SU-DHL-6 (cell line): ENCODE data around the gene KDM5B.

ENCODE experiments used
- H2AFZ ChIP-seq: fragments of 200-600 bp; sonication (generic); 2 replicates; pipeline ENCODE4 v1.6.1; 2014; ENCODE audit warnings: low read depth, mild to moderate bottlenecking, moderate library complexity, mixed read lengths, antibody characterized with exemption, low read length; ENCODE audit not compliant: severe bottlenecking
- H3F3A ChIP-seq: fragments of 200-600 bp; shearing (Covaris generic); 2 replicates; pipeline ENCODE4 v1.6.0; 2016; ENCODE audit warnings: antibody characterized with exemption, mild to moderate bottlenecking; ENCODE audit not compliant: insufficient read depth
- H3K27ac ChIP-seq: fragments of 200-600 bp; sonication (generic); 2 replicates; pipeline ENCODE4 v1.5.1; 2016; ENCODE audit warnings: low read depth, mild to moderate bottlenecking, low read length, moderate library complexity, mixed read lengths
- H3K27me3 ChIP-seq: fragments of 200-600 bp; sonication (generic), shearing (Covaris generic); 2 replicates; pipeline ENCODE4 v1.6.0; 2014; ENCODE audit warnings: mild to moderate bottlenecking, low read length
- H3K36me3 ChIP-seq: fragments of 200-600 bp; sonication (generic); 2 replicates; pipeline ENCODE4 v1.6.1; 2014; ENCODE audit warnings: mild to moderate bottlenecking, low read length, mixed read lengths
- H3K4me2 ChIP-seq: fragments of 300-600, 200-600 bp; shearing (Covaris generic), sonication (generic); 2 replicates; pipeline ENCODE4 v1.6.0; 2014; ENCODE audit warnings: low read length, low read depth, mild to moderate bottlenecking; ENCODE audit not compliant: poor library complexity, severe bottlenecking
- H3K4me3 ChIP-seq: fragments of 200-600 bp; sonication (generic); 2 replicates; pipeline ENCODE4 v1.5.1; 2014; ENCODE audit warnings: antibody characterized with exemption, low read length, mild to moderate bottlenecking, mixed read lengths; ENCODE audit not compliant: insufficient read depth, poor library complexity, severe bottlenecking
- H3K79me2 ChIP-seq: fragments of 200-600 bp; sonication (generic); 2 replicates; pipeline ENCODE4 v1.6.1; 2014; ENCODE audit warnings: mild to moderate bottlenecking, low read length, moderate library complexity; ENCODE audit not compliant: insufficient read depth
- H3K9ac ChIP-seq: fragments of 200-600 bp; sonication (generic); 2 replicates; pipeline ENCODE4 v1.7.0; 2014; ENCODE audit warnings: mild to moderate bottlenecking, low read length
- H3K9me2 ChIP-seq: fragments of 200-600 bp; sonication (generic); replicated peaks from 2 replicates; pipeline ENCODE4 v1.6.1; 2014; ENCODE audit warnings: low read length; ENCODE audit not compliant: insufficient read depth
- H3K9me3 ChIP-seq: fragments of 200-600 bp; sonication (generic); 2 replicates; pipeline ENCODE4 v1.6.1; 2014; ENCODE audit warnings: low read length, mixed read lengths; ENCODE audit not compliant: insufficient read depth
- H4K20me1 ChIP-seq: fragments of 200-600 bp; sonication (generic); 2 replicates; pipeline ENCODE4 v1.6.1; 2014; ENCODE audit warnings: low read depth, mild to moderate bottlenecking, antibody characterized with exemption, low read length, moderate library complexity, mixed read lengths
- EZH2phosphoT487 ChIP-seq: fragments of 200-600 bp; sonication (generic), shearing (Covaris generic); conservative IDR thresholded peaks from 2 replicates; pipeline ENCODE4 v1.6.1; 2018; ENCODE audit warnings: mild to moderate bottlenecking, antibody characterized with exemption, low read length, moderate library complexity, mixed read lengths
- TF ChIP-seq, protein P1 (sequence below): fragments of 200-600 bp; sonication (generic); IDR thresholded peaks from one replicate; pipeline ENCODE4 v1.5.1; 2017; ENCODE audit warnings: antibody characterized with exemption, mild to moderate bottlenecking, low read length, moderate library complexity; ENCODE audit not compliant: insufficient read depth, poor library complexity, severe bottlenecking

KDM5B gene

DNA sequence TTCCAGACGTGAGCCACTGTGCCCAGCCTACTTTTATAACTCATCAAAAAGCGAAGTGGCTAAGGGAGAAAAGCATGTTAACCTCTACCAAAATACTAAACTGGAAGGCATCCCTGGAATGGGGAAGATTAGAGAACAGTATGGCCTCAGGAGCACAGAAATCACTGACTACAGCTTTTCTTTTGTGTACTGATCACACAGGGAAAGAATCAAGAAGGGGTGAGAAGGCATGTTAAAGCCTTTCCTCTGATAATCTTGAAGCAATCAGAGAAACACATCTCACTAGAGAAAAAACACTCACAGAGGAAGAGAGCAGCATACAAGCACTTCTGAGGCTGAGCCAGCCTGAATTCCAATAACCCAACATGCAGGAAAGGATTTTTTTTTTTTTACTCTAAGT, 13.2 kb upstream of the KDM5B start:
- no peaks in the 10 kb centered on the region for H3K9me2 ChIP-seq
- H3K27ac ChIP-seq: no peak overlapping the region
- no peaks in the 10 kb centered on the region for H3F3A ChIP-seq
- no peaks in the 10 kb centered on the region for H3K9me3 ChIP-seq
- H2AFZ ChIP-seq: no peak overlapping the region
- H3K79me2 ChIP-seq: no peaks in the 10 kb centered on the region
- H4K20me1 ChIP-seq: no peaks in the 10 kb centered on the region
- no peaks in the 10 kb centered on the region for H3K36me3 ChIP-seq
- H3K9ac ChIP-seq: no peak overlapping the region
- H3K4me2 ChIP-seq: no peak overlapping the region
- TF ChIP-seq, protein P1, sequence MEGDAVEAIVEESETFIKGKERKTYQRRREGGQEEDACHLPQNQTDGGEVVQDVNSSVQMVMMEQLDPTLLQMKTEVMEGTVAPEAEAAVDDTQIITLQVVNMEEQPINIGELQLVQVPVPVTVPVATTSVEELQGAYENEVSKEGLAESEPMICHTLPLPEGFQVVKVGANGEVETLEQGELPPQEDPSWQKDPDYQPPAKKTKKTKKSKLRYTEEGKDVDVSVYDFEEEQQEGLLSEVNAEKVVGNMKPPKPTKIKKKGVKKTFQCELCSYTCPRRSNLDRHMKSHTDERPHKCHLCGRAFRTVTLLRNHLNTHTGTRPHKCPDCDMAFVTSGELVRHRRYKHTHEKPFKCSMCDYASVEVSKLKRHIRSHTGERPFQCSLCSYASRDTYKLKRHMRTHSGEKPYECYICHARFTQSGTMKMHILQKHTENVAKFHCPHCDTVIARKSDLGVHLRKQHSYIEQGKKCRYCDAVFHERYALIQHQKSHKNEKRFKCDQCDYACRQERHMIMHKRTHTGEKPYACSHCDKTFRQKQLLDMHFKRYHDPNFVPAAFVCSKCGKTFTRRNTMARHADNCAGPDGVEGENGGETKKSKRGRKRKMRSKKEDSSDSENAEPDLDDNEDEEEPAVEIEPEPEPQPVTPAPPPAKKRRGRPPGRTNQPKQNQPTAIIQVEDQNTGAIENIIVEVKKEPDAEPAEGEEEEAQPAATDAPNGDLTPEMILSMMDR: no peak
- TF ChIP-seq EZH2phosphoT487: no peak
- no peaks in the 10 kb centered on the region for H3K27me3 ChIP-seq
- H3K4me3 ChIP-seq: no peak overlapping the region

DNA sequence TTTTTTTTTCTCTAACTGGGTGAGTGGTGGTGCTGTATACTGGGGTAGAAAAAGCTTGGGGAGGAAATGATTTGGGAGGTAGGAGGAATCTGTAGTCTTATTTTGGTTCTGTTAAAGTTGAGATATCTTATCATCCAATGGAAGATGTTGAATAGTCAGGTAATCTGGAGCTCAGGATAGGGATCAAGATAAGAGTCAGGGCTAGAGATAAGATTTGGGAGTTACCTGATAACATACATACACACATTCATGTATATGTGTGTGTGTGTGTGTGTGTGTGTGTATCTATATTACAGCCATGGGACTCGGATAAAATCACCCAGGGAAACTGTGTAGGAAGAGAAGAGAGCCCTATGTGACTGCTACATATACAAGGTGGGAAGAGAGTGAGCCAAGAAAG, 10.6 kb upstream of the KDM5B start:
- no peaks in the 10 kb centered on the region for H3K36me3 ChIP-seq
- no peak for TF ChIP-seq EZH2phosphoT487
- TF ChIP-seq, protein P1: no peak
- no peak overlapping the region for H3K9ac ChIP-seq
- no peak overlapping the region for H3K4me3 ChIP-seq
- H3K27me3 ChIP-seq: no peaks in the 10 kb centered on the region
- H3K4me2 ChIP-seq: no peak overlapping the region
- no peak overlapping the region for H2AFZ ChIP-seq
- H3F3A ChIP-seq: no peaks in the 10 kb centered on the region
- H3K9me3 ChIP-seq: no peaks in the 10 kb centered on the region
- H3K27ac ChIP-seq: no peak overlapping the region
- H3K9me2 ChIP-seq: no peaks in the 10 kb centered on the region
- no peaks in the 10 kb centered on the region for H3K79me2 ChIP-seq
- no peaks in the 10 kb centered on the region for H4K20me1 ChIP-seq

DNA sequence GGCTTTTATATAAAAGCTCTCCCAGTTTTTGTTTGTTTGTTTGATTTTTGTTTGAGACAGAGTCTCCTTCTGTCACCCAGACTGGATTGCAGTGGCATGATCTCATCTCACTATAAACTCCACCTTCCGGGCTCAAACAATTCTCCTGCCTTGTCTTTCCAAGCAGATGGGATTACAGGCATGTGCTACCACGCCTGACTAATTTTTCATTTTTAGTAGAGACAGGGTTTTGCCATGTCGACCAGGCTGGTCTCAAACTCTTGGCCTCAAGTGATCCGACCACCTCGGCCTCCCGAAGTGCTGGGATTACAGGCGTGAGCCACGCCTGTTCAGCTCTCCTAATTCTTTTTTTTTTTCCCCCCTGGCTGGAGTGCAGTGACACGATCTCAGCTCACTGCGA, 6.9 kb upstream of the KDM5B start:
- H3K4me3 ChIP-seq: no peak overlapping the region
- TF ChIP-seq, protein P1: no peak
- no peak for TF ChIP-seq EZH2phosphoT487
- no peak overlapping the region for H2AFZ ChIP-seq
- H3K27ac ChIP-seq: no peak overlapping the region
- no peaks in the 10 kb centered on the region for H3K27me3 ChIP-seq
- H3F3A ChIP-seq: no peaks in the 10 kb centered on the region
- no peak overlapping the region for H3K9ac ChIP-seq
- no peaks in the 10 kb centered on the region for H3K36me3 ChIP-seq
- no peaks in the 10 kb centered on the region for H3K79me2 ChIP-seq
- no peaks in the 10 kb centered on the region for H4K20me1 ChIP-seq
- no peak overlapping the region for H3K4me2 ChIP-seq
- no peaks in the 10 kb centered on the region for H3K9me3 ChIP-seq
- H3K9me2 ChIP-seq: no peaks in the 10 kb centered on the region
